ENCODE measurements around the gene RPF1.
A peak's percentile ranks its signal among the peaks of the same experiment; 100 is the strongest.

RPF1 gene

GRCh38 chr1:84467298-84467697 is 11.8 kb upstream of the RPF1 start:
- H3K4me3 ChIP-seq (replicated peaks; ENCODE audit: low read depth, low read length), result no peak overlapping the region
- TF ChIP-seq, protein P1, sequence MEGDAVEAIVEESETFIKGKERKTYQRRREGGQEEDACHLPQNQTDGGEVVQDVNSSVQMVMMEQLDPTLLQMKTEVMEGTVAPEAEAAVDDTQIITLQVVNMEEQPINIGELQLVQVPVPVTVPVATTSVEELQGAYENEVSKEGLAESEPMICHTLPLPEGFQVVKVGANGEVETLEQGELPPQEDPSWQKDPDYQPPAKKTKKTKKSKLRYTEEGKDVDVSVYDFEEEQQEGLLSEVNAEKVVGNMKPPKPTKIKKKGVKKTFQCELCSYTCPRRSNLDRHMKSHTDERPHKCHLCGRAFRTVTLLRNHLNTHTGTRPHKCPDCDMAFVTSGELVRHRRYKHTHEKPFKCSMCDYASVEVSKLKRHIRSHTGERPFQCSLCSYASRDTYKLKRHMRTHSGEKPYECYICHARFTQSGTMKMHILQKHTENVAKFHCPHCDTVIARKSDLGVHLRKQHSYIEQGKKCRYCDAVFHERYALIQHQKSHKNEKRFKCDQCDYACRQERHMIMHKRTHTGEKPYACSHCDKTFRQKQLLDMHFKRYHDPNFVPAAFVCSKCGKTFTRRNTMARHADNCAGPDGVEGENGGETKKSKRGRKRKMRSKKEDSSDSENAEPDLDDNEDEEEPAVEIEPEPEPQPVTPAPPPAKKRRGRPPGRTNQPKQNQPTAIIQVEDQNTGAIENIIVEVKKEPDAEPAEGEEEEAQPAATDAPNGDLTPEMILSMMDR (IDR thresholded peaks at IDR 0.05; ENCODE audit: low read depth, low read length, missing control alignments), result no peak
- no peak for DNase-seq (ENCODE audit: extremely low read depth, low read depth)

GRCh38 chr1:84476225-84476624 is 2.8 kb upstream of the RPF1 start:
- DNase-seq (ENCODE audit: extremely low read depth, low read depth), result no peak
- H3K4me3 ChIP-seq (replicated peaks; ENCODE audit: low read depth, low read length), result no peak overlapping the region
- TF ChIP-seq, protein P1 (IDR thresholded peaks at IDR 0.05; ENCODE audit: low read depth, low read length, missing control alignments), result no peak

- TF ChIP-seq, protein P1 (IDR thresholded peaks at IDR 0.05; ENCODE audit: low read depth, low read length, missing control alignments), result no peak
- H3K4me3 ChIP-seq (replicated peaks; ENCODE audit: low read depth, low read length), result peak overlapping the region; percentile 63
- DNase-seq (ENCODE audit: extremely low read depth, low read depth), result no peak
Observed at GRCh38 chr1:84479998-84480397, 932 bp downstream of the RPF1 start.

- no peak for DNase-seq (ENCODE audit: extremely low read depth, low read depth)
- peak overlapping the region; percentile 63 for H3K4me3 ChIP-seq (replicated peaks; ENCODE audit: low read depth, low read length)
- TF ChIP-seq, protein P1 (IDR thresholded peaks at IDR 0.05; ENCODE audit: low read depth, low read length, missing control alignments), result no peak
Observed at GRCh38 chr1:84480650-84481049, 1.6 kb downstream of the RPF1 start.

DNA sequence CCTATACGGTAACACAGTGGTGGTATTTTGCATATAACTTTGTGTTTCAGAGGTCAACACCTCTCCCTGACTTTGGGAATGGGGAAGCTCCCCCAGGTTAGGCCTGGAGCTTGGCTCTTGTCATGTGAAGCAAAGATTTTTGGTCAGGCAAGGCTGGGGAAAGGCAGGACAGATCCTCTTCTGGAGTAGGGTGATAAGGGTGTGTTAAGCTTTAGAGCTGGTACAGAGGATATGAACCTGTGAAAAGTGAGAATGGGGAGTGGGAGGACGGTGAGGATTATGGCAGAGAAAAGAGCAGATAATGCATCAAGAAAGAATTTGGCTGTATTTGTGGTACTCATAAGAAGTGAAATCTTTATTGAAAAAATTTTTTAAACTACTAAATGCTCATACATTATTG is 2.3 kb downstream of the RPF1 start:
- H3K4me3 ChIP-seq (replicated peaks; ENCODE audit: low read depth, low read length), result peak overlapping the region; percentile 63
- no peak for DNase-seq (ENCODE audit: extremely low read depth, low read depth)
- TF ChIP-seq, protein P1 (IDR thresholded peaks at IDR 0.05; ENCODE audit: low read depth, low read length, missing control alignments), result no peak

GRCh38 chr1:84488107-84488506 is 9.0 kb downstream of the RPF1 start:
- DNase-seq (ENCODE audit: extremely low read depth, low read depth), result no peak
- TF ChIP-seq, protein P1 (IDR thresholded peaks at IDR 0.05; ENCODE audit: low read depth, low read length, missing control alignments), result no peak
- H3K4me3 ChIP-seq (replicated peaks; ENCODE audit: low read depth, low read length), result no peak overlapping the region

DNA sequence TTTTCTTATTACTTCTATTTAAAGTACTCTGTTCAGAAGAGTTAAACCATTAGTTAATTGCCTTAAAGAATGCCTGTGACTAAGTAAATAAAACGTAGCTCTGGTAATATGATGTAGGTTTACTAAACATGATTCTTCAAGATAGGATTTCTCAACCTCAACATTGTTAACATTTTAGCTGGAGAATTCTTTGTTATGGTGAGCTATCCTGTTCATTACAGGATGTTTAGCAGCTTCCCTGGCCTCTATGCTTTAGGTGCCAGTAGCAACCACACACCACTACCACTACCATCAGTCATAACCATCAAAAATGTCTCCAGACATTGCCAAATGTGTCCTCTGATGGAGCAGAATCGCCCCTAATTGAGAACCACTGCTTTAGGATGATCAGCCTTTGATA is 10.7 kb downstream of the RPF1 start:
- no peak for DNase-seq (ENCODE audit: extremely low read depth, low read depth)
- H3K4me3 ChIP-seq (replicated peaks; ENCODE audit: low read depth, low read length), result no peak overlapping the region
- TF ChIP-seq, protein P1 (IDR thresholded peaks at IDR 0.05; ENCODE audit: low read depth, low read length, missing control alignments), result no peak

All from HFF-Myc (cell line).